Measurements from ENCODE around the gene PIK3R4.

The PIK3R4 gene

GRCh38 chr3:130688697-130689470 is 57.7 kb downstream of the PIK3R4 start:
- DNase-seq (ENCODE audit: low spot score): no peak

DNA sequence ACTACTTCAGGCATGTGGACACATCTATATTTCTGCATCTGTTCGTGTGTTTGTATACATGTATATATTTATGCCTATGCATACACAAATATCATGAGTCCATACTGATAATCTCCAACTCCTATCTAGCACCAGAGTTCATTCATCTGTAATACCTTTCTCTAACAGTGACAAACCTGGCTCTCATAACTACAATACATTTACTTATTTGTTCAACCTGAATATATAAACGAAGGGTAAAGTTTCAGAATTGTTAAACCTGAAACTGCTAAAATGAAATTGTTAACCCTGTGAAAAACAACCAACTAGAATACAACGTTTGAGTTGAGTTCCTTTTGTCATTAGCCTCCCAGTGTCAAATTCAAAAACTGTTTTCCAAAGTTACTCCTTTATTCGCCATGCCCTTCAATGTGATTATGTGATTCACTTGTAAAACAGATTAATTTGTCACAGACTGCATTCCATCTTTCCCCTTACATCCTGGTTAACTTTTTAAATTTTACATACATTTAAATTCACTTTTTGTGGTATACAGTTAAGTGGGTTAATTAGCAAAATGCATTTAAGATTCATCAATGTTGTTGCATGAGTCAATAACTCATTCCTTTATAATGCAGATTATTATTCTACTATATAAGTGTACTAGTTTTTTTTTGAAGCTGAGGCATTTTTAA is 58.5 kb downstream of the PIK3R4 start:
- no peak for DNase-seq (ENCODE audit: low spot score)

DNA sequence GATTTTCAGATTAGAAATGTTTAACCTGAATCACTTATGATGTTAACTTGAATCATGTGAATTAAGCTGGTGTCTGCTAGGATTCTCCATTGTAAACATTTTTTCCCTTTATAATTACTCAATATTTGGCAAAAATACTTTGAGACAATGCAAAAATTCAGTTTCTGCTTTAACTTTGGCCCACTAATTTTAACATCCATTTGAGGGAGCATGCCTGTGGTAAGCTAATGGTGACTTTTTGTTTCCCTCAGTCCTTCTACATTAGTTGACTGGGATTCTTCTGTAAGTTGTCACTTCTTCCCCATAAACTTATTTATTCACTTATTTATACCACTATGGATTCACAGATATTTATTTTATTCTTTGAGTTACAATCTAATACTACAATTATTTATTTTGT is 59.3 kb downstream of the PIK3R4 start:
- no peak for DNase-seq (ENCODE audit: low spot score)

- no peak for DNase-seq (ENCODE audit: low spot score)
Measured at GRCh38 chr3:130686833-130687232, 59.8 kb downstream of the PIK3R4 start.

GRCh38 chr3:130682131-130682530 is 64.5 kb downstream of the PIK3R4 start:
- DNase-seq (ENCODE audit: low spot score): no peak

- no peak for DNase-seq (ENCODE audit: low spot score)
Measured at GRCh38 chr3:130679218-130679617, 67.4 kb downstream of the PIK3R4 start.

DNA sequence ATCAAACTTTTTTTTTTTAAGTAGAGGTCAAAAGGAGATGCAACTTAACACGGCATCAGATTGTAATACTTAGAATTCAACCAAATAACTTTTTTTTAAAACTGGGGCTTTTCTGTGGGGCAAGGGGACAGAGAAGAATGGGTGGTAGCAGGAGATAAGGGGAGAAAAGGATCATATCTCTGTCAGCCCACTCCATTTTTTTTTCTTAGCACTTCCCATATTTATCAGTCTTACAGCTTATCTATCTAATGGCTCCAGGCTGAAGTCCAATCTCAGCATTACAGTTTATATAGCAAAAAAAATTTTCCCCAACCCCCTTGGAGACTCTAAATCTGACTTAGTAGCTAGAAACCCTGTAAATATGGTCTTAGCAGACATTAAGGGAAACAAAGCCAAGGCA is 69.3 kb downstream of the PIK3R4 start:
- no peak for DNase-seq (ENCODE audit: low spot score)

DNA sequence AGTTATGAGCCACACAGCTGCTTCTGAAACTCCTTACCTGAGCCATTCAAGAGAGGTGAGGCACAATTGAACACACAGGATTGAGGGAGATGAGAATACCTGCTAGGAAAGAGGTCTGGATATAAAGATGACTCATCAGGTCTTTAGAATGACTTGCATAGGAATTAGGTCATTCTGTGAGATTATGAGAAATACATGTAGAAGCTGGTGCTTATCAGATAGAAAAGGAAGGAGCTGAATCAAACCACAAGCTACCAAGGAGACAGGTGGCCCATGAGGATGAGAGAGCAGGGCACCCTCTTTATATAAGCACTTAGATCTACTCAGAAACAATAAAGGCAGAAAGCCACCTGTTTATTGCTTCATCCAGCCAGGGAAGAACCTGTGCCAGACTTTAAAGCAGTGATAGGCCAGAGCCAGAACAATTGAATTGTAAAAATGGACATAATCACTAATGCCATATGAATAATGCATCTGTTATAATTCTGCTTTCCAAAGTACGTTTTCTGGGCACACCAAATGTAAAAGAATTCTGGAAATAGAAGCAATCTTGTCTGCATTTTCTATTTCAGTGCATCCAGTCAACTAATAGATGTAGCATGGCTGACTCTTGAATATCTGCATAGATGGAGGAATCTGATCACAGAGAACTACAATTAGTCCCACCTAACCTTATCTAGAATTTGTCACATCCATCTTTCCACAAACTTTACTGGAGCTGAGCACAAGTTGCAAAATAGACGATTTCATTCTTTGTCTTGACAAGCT is 74.9 kb downstream of the PIK3R4 start:
- DNase-seq (ENCODE audit: low spot score): no peak

DNA sequence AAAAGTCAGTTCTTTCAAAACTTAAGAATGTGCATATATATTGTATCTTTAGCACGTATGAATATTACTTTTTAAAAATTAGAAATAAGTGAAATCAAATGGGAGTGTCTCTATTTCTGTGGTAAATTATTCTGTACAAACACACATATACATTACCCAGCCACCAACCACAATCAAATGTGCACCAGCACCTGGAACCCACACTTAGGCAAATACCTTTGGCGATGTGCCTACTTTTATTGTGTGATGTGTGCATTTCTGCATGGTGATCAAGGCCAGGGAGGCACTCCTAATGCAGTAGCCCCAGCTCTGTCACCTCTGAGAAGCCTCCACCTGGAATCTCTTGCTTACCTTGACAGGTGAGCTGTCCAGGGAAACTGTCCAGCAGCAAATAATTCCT is 76.9 kb downstream of the PIK3R4 start:
- no peak for DNase-seq (ENCODE audit: low spot score)

- no peak for DNase-seq (ENCODE audit: low spot score)
Measured at GRCh38 chr3:130663092-130663491, 83.5 kb downstream of the PIK3R4 start.

DNA sequence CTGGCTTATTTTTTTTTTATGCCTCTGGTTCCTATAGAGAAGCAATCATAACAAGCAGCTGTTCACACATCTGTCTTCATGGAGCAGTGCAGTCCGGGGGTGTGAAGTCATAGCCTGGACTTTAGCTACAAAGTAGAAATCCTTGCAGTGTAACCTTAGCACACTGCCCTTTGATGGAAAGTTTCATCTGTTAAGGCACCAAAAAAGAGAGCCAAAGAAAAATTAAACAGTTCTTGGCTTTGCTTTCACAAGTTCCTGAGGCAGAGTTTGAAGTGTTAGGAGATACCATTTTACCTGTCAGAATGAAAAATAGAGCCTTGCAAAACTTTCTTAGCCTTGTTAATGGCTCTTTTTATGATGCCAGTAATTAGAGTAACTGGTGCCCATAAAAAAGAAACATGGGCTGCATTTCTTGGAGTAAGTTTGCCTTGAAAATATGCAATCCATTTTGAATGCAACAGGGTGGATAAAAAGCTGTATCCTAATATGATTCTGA is 84.1 kb downstream of the PIK3R4 start:
- DNase-seq (ENCODE audit: low spot score): no peak

- no peak for DNase-seq (ENCODE audit: low spot score)
Measured at GRCh38 chr3:130661140-130661891, 85.3 kb downstream of the PIK3R4 start.

DNA sequence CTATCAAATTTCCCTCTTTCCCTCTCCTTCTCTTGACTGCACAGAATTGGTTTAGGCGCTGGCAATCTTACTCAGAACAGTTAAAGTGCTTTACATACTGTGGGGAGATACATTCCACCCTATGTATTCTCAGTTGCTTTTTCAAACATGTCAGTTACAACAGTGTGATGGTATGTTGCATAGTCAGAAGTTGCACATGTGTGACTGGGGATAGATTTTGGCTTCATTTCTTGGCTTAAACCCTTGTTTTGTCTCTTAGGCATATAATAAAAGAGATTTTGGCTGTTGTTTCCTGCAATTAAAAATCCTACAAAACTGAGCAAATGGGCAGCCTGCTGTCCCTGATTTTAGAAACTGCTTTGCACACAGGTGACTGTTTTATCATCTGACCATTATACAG is 86.7 kb downstream of the PIK3R4 start:
- no peak for DNase-seq (ENCODE audit: low spot score)

DNA sequence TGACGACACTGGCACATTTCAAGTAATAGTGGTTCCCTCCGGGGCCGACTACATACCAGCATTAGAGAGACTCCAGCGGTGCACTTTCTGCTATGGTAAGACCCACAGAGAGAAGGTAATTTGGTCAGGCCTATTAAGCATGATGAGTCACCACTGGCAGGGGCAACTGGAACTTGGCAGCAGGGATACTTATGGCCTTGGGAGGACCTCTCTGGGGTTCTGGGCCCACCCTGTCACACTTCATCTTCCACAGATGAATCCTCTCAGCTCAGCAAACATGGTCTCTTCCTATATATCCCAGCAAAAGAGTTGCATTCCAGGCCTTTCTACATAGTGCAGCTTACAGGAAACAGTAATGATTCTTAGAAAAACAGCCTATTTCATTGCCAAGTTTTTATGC is 88.0 kb downstream of the PIK3R4 start:
- DNase-seq (ENCODE audit: low spot score): no peak

GRCh38 chr3:130656627-130657026 is 90.0 kb downstream of the PIK3R4 start:
- no peak for DNase-seq (ENCODE audit: low spot score)

GRCh38 chr3:130654921-130655320 is 91.7 kb downstream of the PIK3R4 start:
- DNase-seq (ENCODE audit: low spot score): no peak

DNA sequence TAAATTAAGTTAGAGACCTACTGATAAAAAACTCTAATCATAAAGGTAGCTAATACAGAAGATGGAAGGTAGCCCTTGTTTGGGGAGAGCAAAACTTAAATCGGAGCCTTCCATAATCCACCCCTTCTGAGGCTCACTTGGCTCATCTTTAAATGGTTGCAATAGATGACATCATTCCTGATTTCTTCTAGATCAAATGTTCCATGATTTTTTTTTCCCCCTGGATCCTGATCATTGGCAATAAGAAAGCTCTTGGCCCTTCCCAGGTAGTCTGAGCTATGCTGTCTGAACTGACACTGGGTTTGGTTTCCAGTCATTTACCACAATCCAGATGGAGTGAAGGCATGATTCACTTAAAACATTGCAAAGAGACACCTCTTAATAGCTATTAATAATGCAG is 92.5 kb downstream of the PIK3R4 start:
- DNase-seq (ENCODE audit: low spot score): no peak

GRCh38 chr3:130649061-130649654 is 97.5 kb downstream of the PIK3R4 start:
- DNase-seq (ENCODE audit: low spot score): no peak

DNA sequence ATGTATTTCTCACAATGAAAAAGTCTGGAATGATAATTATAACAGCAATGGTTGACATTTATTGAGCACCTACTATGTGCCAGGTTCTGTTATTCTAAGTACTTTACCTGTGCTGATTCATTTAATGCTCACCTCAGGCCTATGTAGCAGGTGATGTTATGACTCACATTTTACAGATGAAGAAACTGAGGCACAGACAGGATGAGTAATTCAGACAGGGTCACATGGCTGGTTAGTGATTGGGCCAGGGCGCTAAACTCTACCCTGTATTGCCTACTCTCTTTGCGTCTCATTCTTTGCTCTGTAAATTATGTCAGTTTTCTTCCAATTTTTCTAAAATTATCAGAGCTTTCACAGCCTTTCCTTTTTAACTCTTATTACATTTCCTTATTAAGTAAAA is 98.3 kb downstream of the PIK3R4 start:
- no peak for DNase-seq (ENCODE audit: low spot score)

DNA sequence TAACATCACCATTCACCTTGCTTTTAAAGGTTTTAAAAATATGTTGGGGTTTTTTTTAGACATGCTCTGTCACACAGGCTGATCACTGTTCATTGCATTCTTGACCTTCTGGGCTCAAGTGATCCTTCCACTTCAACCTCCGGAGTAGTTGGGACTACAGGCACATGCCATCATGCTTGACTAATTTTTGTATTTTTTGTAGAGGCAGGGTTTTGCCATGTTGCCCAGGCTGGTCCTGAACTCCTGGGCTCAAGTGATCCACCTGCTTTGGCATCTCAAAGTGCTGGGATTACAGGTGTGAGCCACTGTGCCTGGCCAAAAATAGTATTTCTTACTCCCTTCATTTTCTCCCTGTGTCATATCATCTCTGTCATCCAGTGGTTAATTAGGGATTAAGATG is 101.4 kb downstream of the PIK3R4 start:
- DNase-seq (ENCODE audit: low spot score): no peak

GRCh38 chr3:130644628-130645253 is 101.9 kb downstream of the PIK3R4 start:
- DNase-seq (ENCODE audit: low spot score): no peak
